HUES6 (cell line): ENCODE data around the gene RNF208.

ENCODE experiments used
- H3K27ac ChIP-seq: 2 replicates; pipeline ENCODE4 v1.7.0; 2013; ENCODE audit warnings: low read depth, mild to moderate bottlenecking, low read length, inconsistent platforms
- H3K27me3 ChIP-seq: 2 replicates; pipeline ENCODE4 v1.6.1; 2013; ENCODE audit warnings: low read length; ENCODE audit not compliant: control insufficient read depth, insufficient read depth
- H3K36me3 ChIP-seq: 2 replicates; pipeline ENCODE4 v1.6.1; 2013; ENCODE audit warnings: low read length; ENCODE audit not compliant: control insufficient read depth, insufficient read depth
- H3K4me1 ChIP-seq: 2 replicates; pipeline ENCODE4 v1.6.1; 2013; ENCODE audit warnings: low read length; ENCODE audit not compliant: control insufficient read depth, insufficient read depth
- H3K4me3 ChIP-seq: 2 replicates; pipeline ENCODE4 v1.5.1; 2013; ENCODE audit warnings: low read depth, low read length
- H3K9ac ChIP-seq: one replicate; pipeline ENCODE4 v1.6.1; 2013; ENCODE audit warnings: mild to moderate bottlenecking, low read length
- H3K9me3 ChIP-seq: 2 replicates; pipeline ENCODE4 v1.6.1; 2013; ENCODE audit warnings: low read depth, low read length; ENCODE audit not compliant: control insufficient read depth, insufficient read depth

RNF208 gene

DNA sequence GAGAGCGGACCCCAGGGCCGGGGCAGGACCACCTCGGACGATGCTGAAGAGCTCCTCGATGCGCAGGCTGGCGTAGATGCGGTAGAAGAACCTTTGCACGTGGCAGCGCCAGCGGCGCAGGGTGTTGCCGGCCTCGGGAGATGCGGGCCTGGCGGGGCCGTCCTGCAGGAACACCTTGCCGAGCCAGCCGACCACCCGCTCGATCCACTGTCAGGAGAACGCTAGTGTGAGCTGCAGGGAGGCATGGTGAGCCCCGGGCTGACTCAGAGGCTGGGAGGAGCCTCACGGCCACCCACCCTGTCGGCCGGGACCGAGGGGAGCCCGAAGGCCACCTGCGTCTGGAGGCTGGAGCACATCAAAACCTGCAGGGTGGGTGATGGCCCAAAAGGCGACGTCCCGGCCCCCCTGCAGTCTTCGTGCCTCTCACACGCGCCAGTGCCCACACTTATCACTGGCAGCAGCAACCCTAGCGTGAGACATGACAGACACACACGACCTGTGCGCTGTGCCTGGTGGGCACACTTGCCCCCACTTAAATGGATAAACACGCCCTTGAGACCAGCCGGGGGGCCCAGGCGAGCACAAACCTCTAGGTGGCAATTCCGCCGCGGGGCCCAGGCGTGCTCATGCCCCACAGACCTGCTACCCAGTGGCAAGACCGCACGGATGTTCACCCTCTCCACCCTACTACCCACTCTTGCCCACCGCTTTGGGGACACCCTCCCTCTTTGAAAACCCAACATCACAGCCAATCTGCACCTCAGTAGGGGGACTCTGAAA lies 37.0 kb downstream of the RNF208 start:
- Histone ChIP-seq H3K27ac (no peak overlapping the region), H3K9me3 (no peaks in the 10 kb centered on the region), H3K9ac (no peak overlapping the region), H3K36me3 (peaks cover 64% of the 10 kb centered on the region), H3K27me3 (no peaks in the 10 kb centered on the region), H3K4me1 (peaks cover 11% of the 10 kb centered on the region), H3K4me3 (no peak overlapping the region)

DNA sequence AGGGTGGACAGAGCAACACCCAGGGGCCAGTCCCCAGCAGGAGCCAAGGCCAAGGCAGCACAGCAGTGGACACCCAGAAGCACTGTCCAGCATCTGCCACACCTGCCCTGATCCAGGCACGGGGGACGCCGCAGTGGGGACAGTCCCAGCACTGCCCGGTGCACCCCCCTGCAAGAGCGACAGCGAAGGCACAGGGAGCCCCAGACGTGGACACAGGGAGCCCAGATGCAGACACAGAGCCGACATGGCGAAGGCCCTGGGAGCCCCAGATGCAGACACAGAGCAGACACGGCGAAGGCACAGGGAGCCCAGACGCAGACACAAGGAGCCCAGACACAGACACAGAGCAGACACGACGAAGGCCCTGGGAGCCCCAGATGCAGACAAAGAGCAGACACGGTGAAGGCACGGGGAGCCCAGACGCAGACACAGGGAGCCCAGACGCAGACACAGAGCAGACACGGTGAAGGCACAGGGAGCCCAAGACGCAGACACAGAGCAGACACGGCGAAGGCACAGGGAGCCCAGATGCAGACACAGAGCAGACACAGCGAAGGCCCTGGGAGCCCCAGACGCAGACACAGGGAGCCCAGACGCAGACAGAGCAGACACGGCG lies 38.0 kb downstream of the RNF208 start:
- Histone ChIP-seq H3K9me3 (no peaks in the 10 kb centered on the region), H3K27me3 (no peaks in the 10 kb centered on the region), H3K9ac (no peak overlapping the region), H3K36me3 (peaks cover 69% of the 10 kb centered on the region), H3K4me3 (no peak overlapping the region), H3K4me1 (peaks cover 4% of the 10 kb centered on the region; the same call in 1 of the 2 replicates), H3K27ac (no peak overlapping the region)

DNA sequence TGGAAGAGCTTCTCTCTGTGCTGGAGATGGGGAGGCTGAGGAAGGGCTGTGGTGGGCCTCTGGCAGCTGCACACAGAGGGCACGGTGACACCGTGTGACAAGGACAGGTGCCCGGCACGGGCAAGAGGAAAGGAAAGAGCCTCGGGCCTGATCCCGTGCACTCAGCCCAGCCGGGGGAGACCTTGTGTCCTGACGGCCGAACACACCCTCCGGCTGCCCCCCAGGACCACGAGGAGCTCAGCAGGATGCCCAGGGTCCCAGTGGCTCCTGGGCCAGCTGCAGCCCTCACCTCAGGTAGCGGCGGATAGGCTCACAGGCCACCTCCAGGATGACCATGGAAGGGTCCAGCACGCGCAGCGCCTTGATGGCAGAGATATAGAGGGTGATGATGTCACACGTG lies 39.2 kb downstream of the RNF208 start:
- no peak overlapping the region for H3K4me3 ChIP-seq
- H3K9ac ChIP-seq = no peak overlapping the region
- H3K36me3 ChIP-seq = peaks cover 69% of the 10 kb centered on the region
- peaks cover 4% of the 10 kb centered on the region; the same call in 1 of the 2 replicates for H3K4me1 ChIP-seq
- H3K27ac ChIP-seq = no peak overlapping the region
- H3K27me3 ChIP-seq = no peaks in the 10 kb centered on the region
- no peaks in the 10 kb centered on the region for H3K9me3 ChIP-seq

DNA sequence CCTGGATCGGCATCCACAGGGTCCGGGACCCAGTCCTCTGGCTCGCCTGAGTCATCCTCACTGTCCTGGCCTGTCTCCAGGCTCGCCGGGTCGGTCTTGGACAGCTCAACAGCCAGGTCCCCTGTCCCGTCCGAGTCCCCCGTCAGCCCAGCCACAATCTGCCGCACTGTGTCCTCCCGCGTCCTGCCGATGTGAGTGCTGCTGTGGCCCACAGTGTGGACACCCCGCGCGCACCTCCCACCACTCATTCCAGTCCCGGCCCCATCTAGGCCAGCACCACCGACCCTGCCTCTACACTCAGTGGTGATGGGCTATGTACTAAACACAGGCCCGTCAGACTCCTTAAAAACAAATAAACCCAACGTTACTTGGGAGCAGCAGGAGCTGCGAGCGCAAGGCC lies 40.4 kb downstream of the RNF208 start:
- no peak overlapping the region for H3K27ac ChIP-seq
- no peaks in the 10 kb centered on the region for H3K4me1 ChIP-seq
- H3K9me3 ChIP-seq = no peaks in the 10 kb centered on the region
- H3K4me3 ChIP-seq = no peak overlapping the region
- no peaks in the 10 kb centered on the region; the same call in 1 of the 2 replicates for H3K27me3 ChIP-seq
- no peak overlapping the region for H3K9ac ChIP-seq
- peaks cover 73% of the 10 kb centered on the region for H3K36me3 ChIP-seq

DNA sequence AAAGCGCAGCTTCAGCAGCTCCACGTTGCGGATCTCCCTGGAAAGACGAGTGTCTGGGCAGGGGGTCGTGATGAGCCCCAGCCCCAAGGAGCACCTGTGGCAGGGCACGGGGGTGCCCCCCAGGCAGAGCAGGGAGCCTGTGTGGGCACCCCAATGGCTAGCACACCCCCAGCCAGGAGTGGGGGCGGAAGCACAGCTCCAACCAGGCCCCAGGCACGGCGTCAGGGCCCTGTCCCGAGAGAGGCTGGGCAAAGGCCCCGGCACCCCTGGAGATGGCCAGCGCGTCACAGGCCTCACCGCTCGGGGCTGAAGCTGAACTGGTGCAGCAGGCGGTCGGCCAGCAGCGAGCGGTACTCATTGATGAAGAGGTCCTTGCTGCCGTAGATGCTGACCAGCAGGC lies 41.5 kb downstream of the RNF208 start:
- H3K4me3 ChIP-seq = no peak overlapping the region
- no peak overlapping the region for H3K27ac ChIP-seq
- no peak overlapping the region for H3K9ac ChIP-seq
- H3K4me1 ChIP-seq = no peaks in the 10 kb centered on the region
- no peaks in the 10 kb centered on the region for H3K9me3 ChIP-seq
- H3K36me3 ChIP-seq = peaks cover 62% of the 10 kb centered on the region
- peaks cover 10% of the 10 kb centered on the region; the same call in 1 of the 2 replicates for H3K27me3 ChIP-seq

DNA sequence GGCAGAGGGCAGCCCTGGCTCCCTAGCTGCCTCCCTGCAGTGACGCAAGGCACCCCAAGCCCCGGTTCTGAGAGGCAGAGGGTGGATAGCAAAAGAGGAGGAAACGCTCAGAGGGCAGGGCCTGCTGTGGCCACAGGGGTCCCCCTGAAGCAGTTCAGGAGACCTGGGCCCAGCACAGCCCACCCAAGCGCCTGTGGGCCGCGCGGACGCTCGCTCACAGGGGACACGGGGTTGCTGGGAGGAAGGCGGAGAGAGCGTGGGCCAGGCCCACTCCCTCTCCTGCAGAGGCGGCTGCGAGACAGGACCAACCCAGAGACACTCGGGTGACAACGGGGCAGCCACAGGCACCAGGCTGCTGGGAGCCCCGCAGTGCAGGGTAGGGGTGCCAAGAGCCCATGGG lies 42.3 kb downstream of the RNF208 start:
- no peak overlapping the region for H3K9ac ChIP-seq
- H3K36me3 ChIP-seq = peaks cover 56% of the 10 kb centered on the region
- H3K9me3 ChIP-seq = no peaks in the 10 kb centered on the region
- H3K4me3 ChIP-seq = no peak overlapping the region
- H3K4me1 ChIP-seq = 0 out of 2 replicates have a peak, but pooled peaks cover 4% of the 10 kb centered on the region
- no peak overlapping the region for H3K27ac ChIP-seq
- peaks cover 17% of the 10 kb centered on the region; the same call in 1 of the 2 replicates for H3K27me3 ChIP-seq

DNA sequence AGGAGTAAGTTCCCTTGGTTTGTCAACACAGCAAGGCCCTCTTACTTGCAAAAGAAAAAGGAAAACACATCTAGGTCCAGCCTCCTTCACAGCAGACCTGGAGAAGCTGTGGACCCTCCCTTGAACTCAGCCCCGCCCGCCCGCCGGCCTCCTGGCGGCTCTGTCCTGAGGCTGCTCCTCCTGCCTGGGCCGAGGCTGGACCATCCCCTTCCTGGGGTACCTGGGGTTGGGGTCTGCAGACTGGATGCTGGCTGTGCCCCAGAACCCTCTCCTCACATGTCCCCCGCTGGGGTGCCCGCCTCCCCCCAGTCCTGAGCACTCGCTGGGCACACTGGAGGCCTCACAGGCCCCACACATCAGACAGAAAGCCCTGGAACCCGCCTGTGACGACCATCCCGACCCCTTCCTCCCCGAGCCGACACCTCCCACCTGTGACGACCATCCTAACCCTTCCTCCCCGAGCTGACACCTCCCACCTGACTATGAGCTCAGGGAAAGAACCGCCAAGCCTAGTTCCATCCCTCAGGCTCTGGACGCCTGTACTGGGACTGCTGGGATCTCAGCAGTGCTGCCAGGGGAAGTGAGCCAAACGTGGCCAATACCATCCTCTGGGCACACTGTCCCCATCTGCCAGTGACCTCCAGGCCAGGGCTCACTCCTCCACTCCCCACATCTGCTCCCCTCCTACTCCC lies 43.0 kb downstream of the RNF208 start:
- Histone ChIP-seq H3K27me3 (peaks cover 23% of the 10 kb centered on the region; the same call in 1 of the 2 replicates), H3K36me3 (peaks cover 49% of the 10 kb centered on the region), H3K9ac (no peak overlapping the region), H3K27ac (no peak overlapping the region), H3K4me1 (0 out of 2 replicates have a peak, but pooled peaks cover 4% of the 10 kb centered on the region), H3K4me3 (no peak overlapping the region), H3K9me3 (no peaks in the 10 kb centered on the region)

DNA sequence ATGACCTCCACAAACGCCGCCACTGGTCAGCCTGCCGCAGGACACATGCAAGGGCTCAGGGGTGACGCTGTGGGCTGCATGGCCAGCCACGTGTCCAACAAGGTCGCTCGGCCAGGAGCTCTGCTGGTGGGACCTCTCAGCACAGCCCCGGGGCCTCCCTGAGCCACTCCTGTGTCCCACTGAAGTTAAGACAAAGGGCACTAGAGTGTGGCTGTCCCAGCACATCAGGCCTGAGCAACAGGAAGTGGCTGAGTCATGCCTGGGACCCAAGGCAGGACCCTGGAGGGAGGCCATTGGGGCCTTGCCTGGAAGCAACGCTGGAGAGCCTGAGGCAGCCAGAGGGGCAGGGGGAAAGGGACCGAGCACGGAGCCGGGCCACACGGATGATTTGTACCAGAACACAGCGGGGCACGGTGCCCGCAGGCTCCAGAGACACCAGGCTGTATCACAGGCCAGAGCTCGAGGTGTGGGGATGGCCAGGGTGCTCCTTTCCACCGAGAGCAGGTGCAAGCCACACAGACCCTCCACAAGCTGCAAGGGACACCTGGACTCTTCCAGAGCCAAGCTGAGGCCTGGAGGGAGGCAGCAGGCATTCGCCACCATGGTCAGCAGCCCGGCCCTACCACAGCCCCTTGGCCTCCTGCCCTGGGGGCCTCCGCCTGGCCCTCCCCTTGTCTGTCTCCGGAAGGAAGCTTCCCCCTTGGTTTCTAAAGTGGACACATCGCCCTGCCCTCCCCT lies 43.7 kb downstream of the RNF208 start:
- peaks cover 30% of the 10 kb centered on the region; the same call in 1 of the 2 replicates for H3K27me3 ChIP-seq
- H3K4me3 ChIP-seq = no peak overlapping the region
- H3K4me1 ChIP-seq = 0 out of 2 replicates have a peak, but pooled peaks cover 4% of the 10 kb centered on the region
- H3K9ac ChIP-seq = no peak overlapping the region
- no peak overlapping the region for H3K27ac ChIP-seq
- peaks cover 42% of the 10 kb centered on the region for H3K36me3 ChIP-seq
- H3K9me3 ChIP-seq = no peaks in the 10 kb centered on the region

DNA sequence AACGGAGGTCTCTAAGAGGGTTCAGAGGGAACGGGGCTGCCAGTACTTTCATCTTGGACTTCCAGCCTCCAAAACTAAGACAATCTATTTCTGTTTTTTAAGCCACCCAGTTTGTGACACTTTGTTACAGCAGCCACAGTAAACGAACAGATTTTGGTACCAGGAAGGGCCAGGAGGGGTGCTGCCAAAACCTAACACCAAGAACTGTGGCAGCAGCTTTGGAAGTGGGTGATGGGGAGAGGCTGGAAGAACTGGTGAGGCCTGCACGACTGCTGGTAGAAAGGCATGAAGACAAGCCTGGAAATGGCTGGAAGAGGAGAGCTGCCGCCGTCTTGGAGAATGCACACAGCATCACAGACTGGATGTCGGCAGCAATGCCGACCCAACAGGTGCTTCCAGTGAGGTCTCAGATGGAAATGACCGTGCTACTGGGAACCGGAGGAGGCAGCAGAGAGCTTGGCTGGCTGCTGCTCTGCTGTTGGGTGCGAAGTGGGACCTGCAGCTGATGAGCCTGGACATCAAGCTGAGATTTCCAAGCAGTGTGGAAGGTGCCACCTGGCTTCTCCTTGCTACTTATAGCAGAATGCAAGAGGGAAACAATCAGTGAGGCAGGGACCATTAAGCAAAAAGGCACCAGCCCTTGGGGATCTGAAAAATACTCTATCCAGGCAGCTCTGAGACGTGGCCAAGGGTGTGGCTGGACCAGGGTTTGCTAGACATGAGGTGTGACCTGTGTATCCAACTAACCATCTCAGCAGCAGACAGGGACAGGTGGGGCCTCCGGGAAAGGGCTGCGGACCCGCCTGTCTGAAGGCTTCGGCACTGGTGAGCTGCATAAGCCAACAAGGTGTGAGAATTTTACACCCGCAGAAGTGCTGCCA lies 45.5 kb downstream of the RNF208 start:
- H3K9ac ChIP-seq = no peak overlapping the region

More for the DNA sequence above, 45.5 kb downstream of the RNF208 start:
- Histone ChIP-seq H3K36me3 (peaks cover 27% of the 10 kb centered on the region), H3K4me3 (no peak overlapping the region), H3K27me3 (peaks cover 48% of the 10 kb centered on the region), H3K9me3 (no peaks in the 10 kb centered on the region), H3K4me1 (0 out of 2 replicates have a peak, but pooled peaks cover 4% of the 10 kb centered on the region), H3K27ac (no peak overlapping the region)
